Measurements from ENCODE around the gene XPC. TPM values are rescaled to one million over a fixed set of nuclear protein-coding genes. Genes with fewer than 3 reads are reported as not detected.
"Not testable (repeated sequence)": the region's sequence is repeated elsewhere in the genome, so short reads cannot be mapped to it uniquely, and the experiment has no call there.

The XPC gene
- 16.7 TPM for polyA plus RNA-seq (2013, experiment 1 of 2)
- polyA plus RNA-seq (2013, experiment 2 of 2) = 16.5 TPM

GRCh38 chr3:14178247-14179113 lies at the start of gene XPC, which contains the start of gene LSM3:
Gene XPC (minus strand): TSS chr3:14178601. CDS start chr3:14178568, 33 bp downstream.
Gene LSM3 (plus strand): TSS chr3:14178817. CDS start chr3:14178861, 44 bp downstream.
- under 1% methylated on average over 77 of the region's 78 CpGs for WGBS

GRCh38 chr3:14227856-14228255 lies 49.5 kb upstream of the XPC start:
- no peak overlapping the region for H3K4me3 ChIP-seq (ENCODE audit: insufficient read depth in 1 of 2, low read depth in 1 of 2, low read length in 2 of 2)
- no peak overlapping the region for H3K14ac ChIP-seq (ENCODE audit: low read length in 2 of 2)
- H2AFZ ChIP-seq (ENCODE audit: low read depth, low read length) = no peak overlapping the region
- H2AK5ac ChIP-seq (ENCODE audit: low read length, severe bottlenecking) = no peak overlapping the region
- no peak overlapping the region for H3K27ac ChIP-seq (ENCODE audit: low read length, poor library complexity, severe bottlenecking)
- H2BK15ac ChIP-seq (ENCODE audit: low read depth, poor library complexity, severe bottlenecking) = no peak overlapping the region
- H2BK5ac ChIP-seq (ENCODE audit: low read depth, low read length, poor library complexity, severe bottlenecking) = no peak overlapping the region
- H3K4ac ChIP-seq (ENCODE audit: low read depth in 1 of 2, low read length in 2 of 2) = no peak overlapping the region
- H3K36me3 ChIP-seq (ENCODE audit: control insufficient read depth in 1 of 2, insufficient read depth in 2 of 2, low read depth in 1 of 2, low read length in 2 of 2) = no peaks in the 10 kb centered on the region
- H3K23ac ChIP-seq (ENCODE audit: low read length in 2 of 2) = no peak overlapping the region
- H4K8ac ChIP-seq (ENCODE audit: low read length) = no peak overlapping the region
- H3K4me2 ChIP-seq (ENCODE audit: low read length, poor library complexity, severe bottlenecking) = no peak overlapping the region
- H3K18ac ChIP-seq (ENCODE audit: low read depth in 1 of 2, low read length in 2 of 2) = no peak overlapping the region
- no peak overlapping the region for H3K9ac ChIP-seq (ENCODE audit: low read length)
- 65% methylated on average over 1 of the region's 1 CpG for WGBS
- no peaks in the 10 kb centered on the region for H3K79me1 ChIP-seq (replicated peaks; ENCODE audit: low read length, poor library complexity, severe bottlenecking)
- H3K27me3 ChIP-seq (ENCODE audit: control insufficient read depth in 1 of 2, insufficient read depth in 1 of 2, low read length in 2 of 2) = peaks cover 0 to 14% of the 10 kb centered on the region in 2 experiments
- no peak overlapping the region for H4K91ac ChIP-seq (ENCODE audit: low read length)
- H3K9me3 ChIP-seq (ENCODE audit: control insufficient read depth, low read length) = no peaks in the 10 kb centered on the region
- DNase-seq = peak; percentile 49
- H2BK12ac ChIP-seq (ENCODE audit: low read length in 2 of 2) = no peak overlapping the region
- peaks cover 14% of the 10 kb centered on the region for H3K4me1 ChIP-seq (ENCODE audit: control insufficient read depth, insufficient read depth, low read depth, low read length)
- H2BK120ac ChIP-seq (ENCODE audit: low read depth, low read length) = no peak overlapping the region

More at GRCh38 chr3:14178247-14179113, at the start of gene XPC, which contains the start of gene LSM3:
- no peaks in the 10 kb centered on the region for H3K9me3 ChIP-seq (ENCODE audit: control insufficient read depth, low read length)
- peak within 1 kb of the TSS; percentile 70 for H3K4me2 ChIP-seq (ENCODE audit: low read length, poor library complexity, severe bottlenecking)
- peaks cover 19% of the 10 kb centered on the region for H3K79me1 ChIP-seq (replicated peaks; ENCODE audit: low read length, poor library complexity, severe bottlenecking)
- H2BK5ac ChIP-seq (ENCODE audit: low read depth, low read length, poor library complexity, severe bottlenecking) = peak within 1 kb of the TSS; percentile 97
- H2BK15ac ChIP-seq (ENCODE audit: low read depth, poor library complexity, severe bottlenecking) = peak within 1 kb of the TSS; percentile 100
- H3K4me1 ChIP-seq (ENCODE audit: control insufficient read depth, insufficient read depth, low read depth, low read length) = peaks cover 7% of the 10 kb centered on the region
- H3K18ac ChIP-seq (ENCODE audit: low read depth in 1 of 2, low read length in 2 of 2) = peak within 1 kb of the TSS; percentile 97
- peak within 1 kb of the TSS; percentile 97 for H4K8ac ChIP-seq (ENCODE audit: low read length)
- no peaks in the 10 kb centered on the region for H3K27me3 ChIP-seq (ENCODE audit: control insufficient read depth in 1 of 2, insufficient read depth in 1 of 2, low read length in 2 of 2)
- peak within 1 kb of the TSS; percentile 99 for H4K91ac ChIP-seq (ENCODE audit: low read length)
- peak within 1 kb of the TSS; percentile 44 for H2AK5ac ChIP-seq (ENCODE audit: low read length, severe bottlenecking)
- H2BK120ac ChIP-seq (ENCODE audit: low read depth, low read length) = peak within 1 kb of the TSS; percentile 75
- peak within 1 kb of the TSS; percentile 86 to 95 for H3K4me3 ChIP-seq (ENCODE audit: insufficient read depth in 1 of 2, low read depth in 1 of 2, low read length in 2 of 2)
- peak within 1 kb of the TSS; percentile 87 for H3K27ac ChIP-seq (ENCODE audit: low read length, poor library complexity, severe bottlenecking)
- peak within 1 kb of the TSS in 1 of 2 experiments; percentile 79 for H2BK12ac ChIP-seq (ENCODE audit: low read length in 2 of 2)
- H3K23ac ChIP-seq (ENCODE audit: low read length in 2 of 2) = peak within 1 kb of the TSS in 1 of 2 experiments; percentile 75
- peak within 1 kb of the TSS; percentile 75 for H2AFZ ChIP-seq (ENCODE audit: low read depth, low read length)
- H3K4ac ChIP-seq (ENCODE audit: low read depth in 1 of 2, low read length in 2 of 2) = peak within 1 kb of the TSS; percentile 79 to 93
- H3K14ac ChIP-seq (ENCODE audit: low read length in 2 of 2) = peak within 1 kb of the TSS in 1 of 2 experiments; percentile 90
- DNase-seq = peak; percentile 99
- H3K9ac ChIP-seq (ENCODE audit: low read length) = peak within 1 kb of the TSS; percentile 100
- peaks cover 0 to 31% of the 10 kb centered on the region in 2 experiments for H3K36me3 ChIP-seq (ENCODE audit: control insufficient read depth in 1 of 2, insufficient read depth in 2 of 2, low read depth in 1 of 2, low read length in 2 of 2)

- H2BK5ac ChIP-seq (ENCODE audit: low read depth, low read length, poor library complexity, severe bottlenecking); H3K23ac ChIP-seq (ENCODE audit: low read length in 2 of 2); H2AFZ ChIP-seq (ENCODE audit: low read depth, low read length); DNase-seq; H3K4me1 ChIP-seq (ENCODE audit: control insufficient read depth, insufficient read depth, low read depth, low read length); H3K27ac ChIP-seq (ENCODE audit: low read length, poor library complexity, severe bottlenecking); H3K9ac ChIP-seq (ENCODE audit: low read length); H3K14ac ChIP-seq (ENCODE audit: low read length in 2 of 2); H3K36me3 ChIP-seq (ENCODE audit: control insufficient read depth in 1 of 2, insufficient read depth in 2 of 2, low read depth in 1 of 2, low read length in 2 of 2); H3K79me1 ChIP-seq (replicated peaks; ENCODE audit: low read length, poor library complexity, severe bottlenecking); H3K4me3 ChIP-seq (ENCODE audit: insufficient read depth in 1 of 2, low read depth in 1 of 2, low read length in 2 of 2); H3K4me2 ChIP-seq (ENCODE audit: low read length, poor library complexity, severe bottlenecking); H3K9me3 ChIP-seq (ENCODE audit: control insufficient read depth, low read length): not testable (repeated sequence)
- Histone ChIP-seq H4K91ac (ENCODE audit: low read length) (peak overlapping the region; percentile 31), H2AK5ac (ENCODE audit: low read length, severe bottlenecking) (peak overlapping the region; percentile 94), H3K4ac (ENCODE audit: low read depth in 1 of 2, low read length in 2 of 2) (peak overlapping the region; percentile 58 to 78), H2BK15ac (ENCODE audit: low read depth, poor library complexity, severe bottlenecking) (peak overlapping the region; percentile 57), H2BK12ac (ENCODE audit: low read length in 2 of 2) (peak overlapping the region; percentile 82 to 90), H4K8ac (ENCODE audit: low read length) (peak overlapping the region; percentile 48), H3K27me3 (ENCODE audit: control insufficient read depth in 1 of 2, insufficient read depth in 1 of 2, low read length in 2 of 2) (peaks cover 0 to 14% of the 10 kb centered on the region in 2 experiments), H3K18ac (ENCODE audit: low read depth in 1 of 2, low read length in 2 of 2) (peak overlapping the region; percentile 35 to 71), H2BK120ac (ENCODE audit: low read depth, low read length) (peak overlapping the region; percentile 87)
- 87% methylated on average over 3 of the region's 3 CpGs for WGBS
Measured at GRCh38 chr3:14226351-14226750, 48.0 kb upstream of the XPC start.

GRCh38 chr3:14225421-14225820 lies 47.0 kb upstream of the XPC start:
- Histone ChIP-seq H3K4me1 (ENCODE audit: control insufficient read depth, insufficient read depth, low read depth, low read length) (peaks cover 10% of the 10 kb centered on the region), H3K4ac (ENCODE audit: low read depth in 1 of 2, low read length in 2 of 2) (peak overlapping the region; percentile 66 to 93), H3K18ac (ENCODE audit: low read depth in 1 of 2, low read length in 2 of 2) (peak overlapping the region; percentile 50 to 87), H4K8ac (ENCODE audit: low read length) (peak overlapping the region; percentile 47), H3K9ac (ENCODE audit: low read length) (no peak overlapping the region), H3K23ac (ENCODE audit: low read length in 2 of 2) (no peak overlapping the region), H3K27ac (ENCODE audit: low read length, poor library complexity, severe bottlenecking) (no peak overlapping the region), H2BK15ac (ENCODE audit: low read depth, poor library complexity, severe bottlenecking) (peak overlapping the region; percentile 44), H3K36me3 (ENCODE audit: control insufficient read depth in 1 of 2, insufficient read depth in 2 of 2, low read depth in 1 of 2, low read length in 2 of 2) (no peaks in the 10 kb centered on the region), H2AFZ (ENCODE audit: low read depth, low read length) (no peak overlapping the region), H2BK5ac (ENCODE audit: low read depth, low read length, poor library complexity, severe bottlenecking) (no peak overlapping the region), H3K4me2 (ENCODE audit: low read length, poor library complexity, severe bottlenecking) (no peak overlapping the region), H3K9me3 (ENCODE audit: control insufficient read depth, low read length) (peaks cover 16% of the 10 kb centered on the region), H2BK120ac (ENCODE audit: low read depth, low read length) (peak overlapping the region; percentile 61), H4K91ac (ENCODE audit: low read length) (peak overlapping the region; percentile 60), H2BK12ac (ENCODE audit: low read length in 2 of 2) (peak overlapping the region; percentile 2 to 90), H3K79me1 (replicated peaks; ENCODE audit: low read length, poor library complexity, severe bottlenecking) (no peaks in the 10 kb centered on the region), H2AK5ac (ENCODE audit: low read length, severe bottlenecking) (peak overlapping the region; percentile 44), H3K14ac (ENCODE audit: low read length in 2 of 2) (peak overlapping the region in 1 of 2 experiments; percentile 90), H3K27me3 (ENCODE audit: control insufficient read depth in 1 of 2, insufficient read depth in 1 of 2, low read length in 2 of 2) (peaks cover 0 to 8% of the 10 kb centered on the region in 2 experiments), H3K4me3 (ENCODE audit: insufficient read depth in 1 of 2, low read depth in 1 of 2, low read length in 2 of 2) (no peak overlapping the region)
- WGBS = 35% methylated on average over 9 of the region's 9 CpGs
- DNase-seq = peak; percentile 54
